Stimulated activated CD4-positive, alpha-beta T cell treated with anti-CD3 and anti-CD28 coated beads, Interleukin-4, amount 100 ng/mL, for 48 hours (primary cell): ENCODE data around the gene AHDC1.
"Not testable (repeated sequence)": the region's sequence is repeated elsewhere in the genome, so short reads cannot be mapped to it uniquely, and the experiment has no call there.

Source experiments
- DNase-seq, 2 donors: peaks; one replicate each; pipeline ENCODE4 v3.0.0-alpha.2; 2020; ENCODE audit warnings: low read depth in 2 of 2

AHDC1 gene, protein sequence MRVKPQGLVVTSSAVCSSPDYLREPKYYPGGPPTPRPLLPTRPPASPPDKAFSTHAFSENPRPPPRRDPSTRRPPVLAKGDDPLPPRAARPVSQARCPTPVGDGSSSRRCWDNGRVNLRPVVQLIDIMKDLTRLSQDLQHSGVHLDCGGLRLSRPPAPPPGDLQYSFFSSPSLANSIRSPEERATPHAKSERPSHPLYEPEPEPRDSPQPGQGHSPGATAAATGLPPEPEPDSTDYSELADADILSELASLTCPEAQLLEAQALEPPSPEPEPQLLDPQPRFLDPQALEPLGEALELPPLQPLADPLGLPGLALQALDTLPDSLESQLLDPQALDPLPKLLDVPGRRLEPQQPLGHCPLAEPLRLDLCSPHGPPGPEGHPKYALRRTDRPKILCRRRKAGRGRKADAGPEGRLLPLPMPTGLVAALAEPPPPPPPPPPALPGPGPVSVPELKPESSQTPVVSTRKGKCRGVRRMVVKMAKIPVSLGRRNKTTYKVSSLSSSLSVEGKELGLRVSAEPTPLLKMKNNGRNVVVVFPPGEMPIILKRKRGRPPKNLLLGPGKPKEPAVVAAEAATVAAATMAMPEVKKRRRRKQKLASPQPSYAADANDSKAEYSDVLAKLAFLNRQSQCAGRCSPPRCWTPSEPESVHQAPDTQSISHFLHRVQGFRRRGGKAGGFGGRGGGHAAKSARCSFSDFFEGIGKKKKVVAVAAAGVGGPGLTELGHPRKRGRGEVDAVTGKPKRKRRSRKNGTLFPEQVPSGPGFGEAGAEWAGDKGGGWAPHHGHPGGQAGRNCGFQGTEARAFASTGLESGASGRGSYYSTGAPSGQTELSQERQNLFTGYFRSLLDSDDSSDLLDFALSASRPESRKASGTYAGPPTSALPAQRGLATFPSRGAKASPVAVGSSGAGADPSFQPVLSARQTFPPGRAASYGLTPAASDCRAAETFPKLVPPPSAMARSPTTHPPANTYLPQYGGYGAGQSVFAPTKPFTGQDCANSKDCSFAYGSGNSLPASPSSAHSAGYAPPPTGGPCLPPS (N-terminal part only)

DNA sequence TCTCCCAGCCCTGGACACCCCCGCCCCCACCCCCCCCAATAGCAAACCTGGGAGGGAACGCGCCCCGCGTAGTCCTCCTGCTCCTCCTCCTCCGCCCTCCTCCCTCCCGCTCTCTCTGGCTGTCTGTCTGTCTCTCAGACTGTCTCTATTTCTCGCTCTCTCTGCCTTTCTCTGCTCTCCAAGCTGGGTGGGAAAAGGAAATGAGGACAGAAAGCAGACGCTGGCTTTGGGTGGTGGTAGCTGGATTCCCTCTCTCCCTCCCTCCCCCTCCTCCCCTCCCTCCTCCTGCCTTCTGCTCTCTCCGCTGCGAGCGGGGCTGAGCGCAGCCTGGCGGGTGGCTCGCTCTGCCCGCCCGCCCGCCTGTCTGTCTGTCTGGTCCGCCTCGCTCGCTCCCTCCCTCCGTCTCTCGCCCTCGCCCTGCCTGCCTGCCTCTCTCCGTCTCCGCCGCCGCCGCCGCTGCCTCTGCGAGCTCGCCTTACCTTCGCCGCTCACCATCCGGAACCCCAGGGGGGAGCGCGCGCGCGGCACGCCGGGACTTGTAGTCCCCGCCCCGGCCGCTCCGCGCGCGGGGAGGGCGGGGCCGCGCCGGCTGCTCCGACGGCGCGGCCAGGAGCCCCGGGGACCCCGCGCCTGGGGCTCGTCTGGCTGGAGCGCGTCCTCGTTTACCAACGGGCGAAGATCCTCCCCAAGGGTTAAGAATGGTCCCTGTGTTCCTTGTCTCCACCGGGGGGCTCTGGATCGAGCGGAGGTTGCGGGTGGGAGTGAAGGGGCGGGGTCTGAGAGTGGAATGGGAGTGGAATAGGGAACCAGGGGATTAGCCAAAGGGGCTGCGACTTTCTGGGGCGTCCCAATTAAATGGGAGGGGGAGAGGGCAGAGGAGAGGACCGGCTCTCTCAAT, at the start of gene AHDC1:
Gene AHDC1, minus strand, starts transcription at position 464 of the 898 bp plus-strand sequence. CDS start 52,029 bp downstream, outside the sequence.
- DNase-seq = peak; percentile 89

DNA sequence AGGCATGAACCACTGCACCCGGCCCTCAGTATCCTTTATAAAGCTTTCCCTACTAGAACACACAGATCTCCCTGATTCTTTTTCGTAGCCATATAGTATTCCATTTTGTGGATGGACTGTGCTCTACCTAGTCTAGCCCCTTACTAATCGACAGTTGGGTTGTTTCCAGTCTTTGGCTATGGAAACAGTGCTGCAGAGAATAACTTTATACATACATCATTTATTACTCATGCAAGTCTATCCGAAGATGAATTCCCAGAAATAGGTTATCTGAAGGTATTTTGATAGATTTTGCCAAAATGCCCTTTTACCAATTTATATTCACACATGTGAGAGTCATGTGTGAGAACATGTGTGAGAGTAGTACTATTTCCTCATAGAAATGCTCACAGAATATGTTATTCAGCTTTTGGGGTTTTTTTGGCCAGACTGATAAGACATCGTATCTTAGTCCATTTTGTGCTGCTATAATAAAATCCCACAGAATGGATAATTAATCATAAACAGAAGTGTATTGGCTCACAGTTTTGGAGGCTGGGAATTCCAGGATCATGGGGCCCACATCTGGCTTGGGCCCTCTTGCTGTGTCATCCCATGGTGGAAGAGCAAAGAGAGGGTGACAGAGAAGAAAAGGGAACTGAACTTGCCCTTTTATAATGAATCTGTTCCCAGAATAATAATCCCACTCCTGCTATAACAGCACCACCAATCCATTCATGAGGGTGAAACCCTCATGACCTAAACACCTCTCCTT, 48.3 kb upstream of the AHDC1 start:
- DNase-seq = no peak

DNA sequence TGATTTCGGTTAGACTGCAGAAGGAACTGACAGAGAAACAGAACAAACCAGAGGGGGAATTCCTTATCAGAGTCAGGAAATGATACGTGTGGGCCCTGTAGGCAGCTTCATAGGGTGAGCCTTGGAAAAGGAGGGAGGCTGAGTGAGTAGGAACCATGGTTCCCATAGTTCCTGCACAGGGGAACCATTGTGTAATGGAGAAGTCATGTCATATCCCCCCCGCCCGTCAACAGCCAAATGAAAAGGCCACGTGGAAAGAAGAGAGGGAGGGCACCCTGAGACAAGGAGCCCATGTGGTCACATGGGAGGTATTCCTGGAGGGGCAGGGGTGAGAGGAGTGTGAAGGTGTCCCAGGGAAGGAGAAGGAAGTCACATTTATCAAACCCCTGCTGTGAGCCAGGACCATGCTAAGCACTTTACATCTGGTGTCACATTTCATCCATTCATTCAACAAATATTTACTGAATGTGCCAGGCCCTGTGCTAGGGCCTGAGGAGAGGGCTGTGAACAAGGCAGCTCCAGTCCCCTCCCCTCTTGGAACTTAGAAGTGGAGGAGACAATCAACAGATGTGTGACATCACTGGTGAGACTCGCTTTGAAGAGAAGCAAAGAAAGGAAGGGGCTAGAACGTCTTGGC, 46.7 kb upstream of the AHDC1 start:
- no peak for DNase-seq

DNA sequence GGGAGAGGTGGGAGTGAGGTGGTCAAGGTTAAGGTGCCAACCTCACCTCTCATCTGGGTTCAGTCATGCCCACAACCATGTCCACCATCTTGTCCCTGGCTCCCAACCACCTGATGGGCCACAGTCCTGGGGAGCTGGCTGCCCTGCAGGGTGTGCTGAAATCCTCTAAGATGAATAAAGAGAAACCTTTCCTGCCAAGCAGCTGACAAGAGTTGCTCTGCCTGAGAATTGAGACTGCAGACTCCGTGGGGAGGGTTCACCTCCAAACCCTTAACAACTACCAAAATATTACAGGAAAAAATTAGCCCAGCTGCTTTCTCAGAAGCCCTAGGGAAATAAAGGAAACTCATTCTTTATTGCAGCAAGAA, 46.2 kb upstream of the AHDC1 start:
- DNase-seq = no peak

DNA sequence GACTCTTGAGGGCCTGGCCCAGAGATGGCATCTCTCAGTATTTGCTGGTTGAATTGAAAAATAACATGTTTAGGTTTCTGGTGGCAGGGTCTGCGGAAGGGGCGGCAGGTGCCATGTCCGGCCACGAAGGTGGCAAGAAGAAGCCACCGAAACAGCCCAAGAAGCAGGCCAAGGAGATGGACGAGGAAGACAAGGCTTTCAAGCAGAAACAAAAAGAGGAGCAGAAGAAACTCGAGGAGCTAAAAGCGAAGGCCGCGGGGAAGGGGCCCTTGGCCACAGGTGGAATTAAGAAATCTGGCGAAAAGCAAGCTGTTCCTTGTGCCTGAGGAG, 45.3 kb upstream of the AHDC1 start:
- DNase-seq = no peak

DNA sequence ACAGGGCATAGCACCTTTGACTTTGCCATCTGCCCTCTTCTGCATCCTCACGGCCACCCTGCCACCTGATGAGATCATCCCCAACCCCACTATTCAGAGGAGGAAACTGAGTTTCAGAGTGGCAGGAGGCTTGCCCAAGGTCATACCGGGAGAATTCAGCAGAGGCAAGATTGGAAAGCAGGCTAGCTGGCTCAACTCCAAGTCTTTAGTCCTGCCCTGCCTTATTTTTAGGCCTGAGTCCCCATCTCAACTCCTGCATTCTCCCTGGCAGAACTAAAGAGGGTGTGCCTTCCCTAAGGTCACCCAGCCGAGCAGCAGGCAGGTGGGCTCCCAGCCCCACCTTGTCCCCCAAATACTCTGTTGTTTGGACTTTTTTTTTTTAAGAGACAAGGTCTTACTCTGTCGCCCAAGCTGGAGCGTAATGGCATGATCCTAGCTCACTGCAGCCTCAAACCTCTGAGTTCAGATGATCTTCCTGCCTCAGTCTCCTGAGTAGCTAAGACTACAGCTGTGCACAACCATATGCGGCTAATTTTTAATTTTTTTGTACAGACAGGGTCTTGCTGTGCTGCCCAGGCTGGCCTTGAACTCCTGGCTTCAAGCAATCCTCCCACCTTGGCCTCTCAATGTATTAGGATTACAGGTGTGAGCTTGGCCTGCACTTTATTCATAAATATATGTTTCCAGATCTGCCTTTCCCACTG, 44.8 kb upstream of the AHDC1 start:
- no peak for DNase-seq

DNA sequence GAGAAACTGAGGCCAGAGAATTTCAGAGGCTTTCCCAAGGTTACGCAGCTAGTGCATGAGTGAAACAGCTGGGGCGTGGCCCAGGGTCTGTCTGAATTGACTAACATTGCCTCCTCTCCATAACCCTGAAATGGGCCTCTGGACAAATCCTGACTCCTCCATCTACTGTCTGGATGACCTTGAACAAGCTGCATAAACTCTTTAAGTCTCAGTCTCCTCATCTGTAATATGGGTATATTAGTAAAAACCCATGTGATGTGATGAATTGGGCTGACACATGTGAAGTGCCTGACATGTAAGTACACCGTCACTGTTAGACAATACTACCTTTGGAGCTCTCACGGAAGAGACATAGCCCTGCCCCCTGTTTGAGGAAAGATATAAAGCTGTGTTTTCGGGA, 43.4 kb upstream of the AHDC1 start:
- no peak for DNase-seq

DNA sequence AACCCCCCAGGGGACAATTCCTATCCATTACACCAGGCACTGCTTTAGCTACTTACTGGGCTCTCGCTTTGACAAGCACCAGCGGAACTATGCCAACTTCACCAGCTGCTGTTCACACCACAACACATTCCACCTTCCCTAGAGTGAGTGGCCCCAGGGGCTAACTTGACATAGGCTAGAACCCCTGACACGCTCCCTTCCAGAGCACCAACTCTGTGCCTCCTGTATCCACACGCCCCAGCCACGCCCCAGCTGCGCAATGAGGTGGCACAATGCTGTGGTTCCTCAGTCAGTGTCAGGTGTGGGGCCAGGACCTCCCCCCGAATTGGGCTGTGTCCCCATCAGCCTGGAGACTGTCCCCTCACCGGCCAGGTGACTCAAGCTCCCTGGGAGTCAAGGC, 42.7 kb upstream of the AHDC1 start:
- DNase-seq = no peak

DNA sequence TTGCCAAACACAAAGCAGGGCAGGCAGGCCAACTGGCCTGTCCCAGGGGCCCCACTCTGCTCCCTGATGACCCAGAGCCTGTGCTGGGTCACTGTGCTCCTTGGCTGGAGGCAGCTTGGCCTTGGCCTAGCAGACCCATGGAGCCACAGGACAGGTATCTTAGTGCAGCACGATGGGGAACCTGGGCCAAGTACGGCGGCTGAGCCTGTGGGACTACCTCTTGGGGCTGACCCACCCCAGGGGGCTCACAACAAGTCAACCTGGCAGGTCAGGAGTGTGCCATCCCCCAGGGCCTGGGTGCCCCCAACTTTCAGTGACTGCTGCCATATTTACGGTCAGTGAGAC, 41.1 kb upstream of the AHDC1 start:
- no peak for DNase-seq

DNA sequence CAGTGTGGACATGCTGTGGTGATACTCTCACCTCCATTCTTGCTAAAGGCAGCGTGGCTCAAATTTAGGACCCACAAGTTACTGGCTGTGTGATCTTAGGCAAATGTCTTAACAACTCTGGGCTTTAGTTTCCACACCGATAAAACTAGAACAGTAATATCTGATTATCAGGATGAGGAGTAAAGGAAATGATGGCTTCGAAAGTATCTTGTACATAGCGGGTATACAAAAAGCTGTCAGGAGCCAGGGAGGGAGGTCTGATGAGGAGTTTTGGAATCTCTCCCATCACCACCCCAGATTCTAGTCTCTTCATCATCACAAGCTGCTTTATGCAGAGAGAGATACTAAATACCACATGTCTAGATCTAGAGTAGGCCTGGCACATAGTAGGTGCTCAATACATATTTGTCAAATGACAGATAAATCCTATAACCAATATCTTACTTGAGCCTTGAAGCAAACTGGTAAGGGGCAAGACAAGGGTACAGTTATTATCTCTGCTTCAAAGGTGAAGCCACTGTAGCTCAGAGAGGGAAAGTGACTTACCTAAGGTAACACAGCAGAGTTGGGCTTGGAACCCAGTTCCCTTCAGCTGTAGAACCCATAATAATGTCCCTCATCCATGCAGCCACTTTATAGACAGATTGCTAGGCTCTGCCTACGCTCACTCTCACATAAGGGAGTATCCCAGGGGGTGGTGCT, 40.6 kb upstream of the AHDC1 start:
- DNase-seq = no peak

DNA sequence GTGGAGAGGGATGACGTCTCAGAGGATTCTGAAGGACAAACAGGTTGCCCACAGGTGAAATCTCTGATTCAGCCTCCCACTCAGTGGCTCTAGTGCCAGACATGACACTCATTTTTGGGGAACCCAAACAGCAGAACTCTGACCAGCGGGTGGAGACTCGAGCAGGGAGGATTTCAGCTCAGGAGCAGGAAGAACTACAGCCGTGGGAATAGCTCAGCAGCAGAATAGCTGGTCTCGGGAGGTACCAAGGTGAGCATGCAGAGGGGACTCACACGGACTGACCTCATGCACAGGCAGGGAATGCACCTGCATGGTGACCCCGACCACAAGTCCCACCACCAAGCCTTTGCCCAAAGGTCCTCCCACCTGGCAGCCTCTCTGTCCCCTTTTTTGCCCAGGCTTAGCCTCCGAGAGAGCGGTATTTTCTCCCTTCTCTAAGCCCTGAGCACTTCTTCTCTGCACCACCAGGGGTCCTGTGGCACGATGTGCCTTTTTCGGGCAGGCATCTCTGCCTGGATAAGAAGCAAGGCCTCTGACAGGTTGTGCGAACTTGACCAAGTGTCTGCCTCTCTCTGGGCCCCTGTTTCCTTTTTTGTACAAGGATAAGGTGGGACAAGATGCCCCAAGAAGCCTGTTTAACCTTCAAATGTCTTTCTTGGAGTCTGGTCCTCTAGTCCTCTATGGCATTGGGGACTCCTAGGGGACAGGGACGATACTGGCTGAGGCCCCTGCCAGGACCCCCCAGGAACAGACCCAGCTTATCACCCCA, 39.8 kb upstream of the AHDC1 start:
- peak; percentile 56 to 60 for DNase-seq

DNA sequence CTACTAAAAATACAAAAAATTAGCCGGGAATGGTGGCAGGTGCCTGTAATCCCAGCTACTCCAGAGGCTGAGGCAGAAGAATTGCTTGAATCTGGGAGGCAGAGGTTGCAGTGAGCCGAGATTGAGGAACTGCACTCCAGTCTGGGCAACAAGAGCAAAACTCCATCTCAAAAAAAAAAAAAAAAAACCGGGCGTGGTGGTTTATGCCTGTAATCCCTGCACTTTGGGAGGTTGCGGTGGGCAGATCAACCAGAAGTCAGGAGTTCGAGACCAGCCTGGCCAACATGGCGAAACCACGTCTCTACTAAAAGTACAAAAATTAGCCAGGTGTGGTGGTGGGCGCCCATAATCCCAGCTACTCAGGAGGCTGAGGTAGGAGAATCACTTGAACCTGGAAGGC, 36.6 kb upstream of the AHDC1 start:
- not testable (repeated sequence) for DNase-seq

DNA sequence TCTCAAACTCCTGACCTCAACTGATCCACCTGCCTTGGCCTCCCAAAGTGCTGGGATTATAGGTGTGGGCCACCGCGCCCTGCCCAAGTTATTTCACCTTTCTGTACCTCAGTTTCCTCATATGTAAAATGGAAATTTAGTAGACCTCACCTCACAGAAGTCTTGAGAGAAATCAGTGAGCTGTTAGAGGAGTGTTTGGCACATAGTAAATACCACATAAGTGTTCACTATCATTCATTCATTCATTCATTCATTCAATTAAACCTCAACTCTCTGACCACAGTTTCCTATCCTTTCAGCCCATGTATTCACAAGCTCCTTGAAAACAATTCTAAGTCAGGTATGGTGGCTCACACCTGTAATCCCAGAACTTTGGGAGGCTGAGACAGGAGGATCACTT, 34.9 kb upstream of the AHDC1 start:
- no peak for DNase-seq

DNA sequence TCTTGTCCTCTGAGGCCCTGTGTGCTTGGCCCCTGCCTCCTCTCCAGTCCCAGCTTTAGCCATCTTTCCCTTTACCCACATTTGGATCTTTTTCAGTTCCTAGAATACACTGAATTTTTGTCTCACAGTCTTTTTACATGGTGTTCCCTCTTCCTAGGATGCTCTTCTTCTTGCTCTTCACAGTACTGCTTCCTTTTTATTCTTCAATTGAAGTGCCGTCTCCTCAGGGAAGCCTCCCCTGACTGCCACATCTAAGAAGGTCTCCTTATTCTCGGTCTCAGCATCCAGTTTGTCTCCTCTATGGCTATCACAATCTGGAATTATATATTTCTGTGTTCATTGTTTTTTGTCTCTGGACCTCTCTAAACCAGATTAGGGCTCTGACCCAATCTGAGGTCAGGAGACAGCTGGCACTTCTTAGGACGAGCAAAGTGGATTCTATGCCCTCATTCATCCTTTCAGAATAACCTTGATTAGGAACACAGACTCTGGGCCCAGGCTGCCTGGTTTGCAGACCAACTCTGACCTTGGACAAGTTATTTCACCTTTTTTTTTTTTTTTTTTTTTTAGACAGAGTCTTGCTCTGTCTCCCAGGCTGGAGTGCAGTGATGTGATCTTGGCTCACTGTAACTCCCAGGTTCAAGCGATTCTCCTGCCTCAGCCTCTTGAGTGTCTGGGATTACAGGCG, 34.2 kb upstream of the AHDC1 start:
- no peak for DNase-seq

DNA sequence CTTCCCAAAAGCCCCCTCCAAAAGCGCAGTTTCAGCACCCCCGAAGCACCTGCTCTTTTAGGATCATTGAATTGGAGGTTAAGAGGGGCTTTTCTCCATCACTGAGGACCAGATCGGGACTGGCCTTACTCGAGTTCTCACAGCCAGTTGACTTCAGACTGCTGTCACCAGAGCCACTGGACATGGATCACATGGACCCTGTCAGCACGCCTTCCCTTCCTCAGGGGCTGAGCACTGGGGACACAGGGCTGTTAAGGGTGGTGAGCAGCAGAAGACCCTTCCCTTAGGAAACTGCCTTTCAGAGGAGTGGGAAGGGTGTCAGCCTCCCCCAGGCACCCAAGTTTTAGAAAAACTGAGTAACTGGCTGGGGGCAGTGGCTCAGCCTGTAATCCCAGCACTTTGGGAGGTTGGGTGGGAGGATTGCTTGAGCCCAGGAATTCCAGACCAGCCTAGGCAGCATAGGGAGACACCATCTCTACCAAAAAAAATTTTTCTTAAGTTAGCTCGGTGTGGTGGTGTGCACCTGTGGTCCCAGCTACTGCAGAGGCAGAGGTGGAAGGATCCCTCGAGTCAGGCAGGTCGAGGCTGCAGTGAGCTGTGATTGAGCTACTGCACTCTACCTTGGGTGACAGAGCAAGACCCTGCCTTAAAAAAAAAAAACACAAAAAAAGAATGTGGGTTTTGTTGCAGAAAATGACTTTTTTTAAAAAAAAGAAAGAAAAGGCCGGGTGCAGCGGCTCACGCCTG, 31.6 kb upstream of the AHDC1 start:
- no peak for DNase-seq

DNA sequence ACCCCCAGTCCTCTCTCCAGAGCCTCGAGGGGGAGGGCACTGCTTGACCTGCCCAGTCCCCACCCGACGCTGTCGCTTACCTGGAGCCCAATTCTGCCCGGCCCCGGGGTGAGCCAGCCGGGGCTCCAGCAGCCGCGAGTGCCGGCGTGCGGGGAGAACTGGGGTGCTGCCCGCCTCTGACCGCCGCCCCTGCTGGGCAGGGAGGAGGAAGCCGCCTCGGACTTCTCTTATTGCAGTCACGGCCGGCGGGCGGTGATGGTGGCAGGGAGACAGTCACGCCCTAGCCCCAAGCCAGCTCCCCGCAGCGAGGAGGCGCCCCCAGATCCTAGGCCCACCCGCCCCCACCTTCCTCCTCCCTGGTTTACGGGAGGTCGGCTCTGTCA, 31.0 kb upstream of the AHDC1 start, which contains the start of gene FGR:
Gene FGR, minus strand, starts transcription at position 201 of the 383 bp plus-strand sequence. CDS start 11,269 bp downstream, outside the sequence.
- no peak for DNase-seq
